WTC11 (cell line): ENCODE data around the gene ZFP64. TPM values are rescaled to one million over a fixed set of nuclear protein-coding genes. Genes with fewer than 3 reads are reported as not detected.

Experiments used
- ATAC-seq: fragments of 200-7000 bp; cut with Tn5 transposase; 2 replicates; pipeline ENCODE4 v1.10.0; 2021; ENCODE audit warnings: mild to moderate bottlenecking, moderate library complexity
- CTCF ChIA-PET: fragments of 300-600 bp; sonication (Branson Sonifier 250); formaldehyde crosslinking; loops from one replicate; lab custom pipeline; 2021; ENCODE audit warnings: antibody characterized with exemption; lab: Charles Lee
- POLR2A ChIA-PET: fragments of 350-600 bp; sonication (Branson Sonifier 250); formaldehyde crosslinking; loops from one replicate; lab custom pipeline; 2021; ENCODE audit warnings: antibody characterized with exemption; lab: Charles Lee
- DNase-seq: peaks from one replicate; pipeline ENCODE4 v3.0.0; 2021; ENCODE audit warnings: low spot score
- H3K27ac Mint-ChIP-seq: 2 replicates; pipeline ENCODE4 v1.8.0; 2021; ENCODE audit warnings: mixed read lengths
- H3K27me3 Mint-ChIP-seq: 2 replicates; pipeline ENCODE4 v1.8.0; 2021; ENCODE audit warnings: low read depth, mild to moderate bottlenecking, moderate library complexity, mixed read lengths
- H3K36me3 Mint-ChIP-seq: 2 replicates; pipeline ENCODE4 v1.8.0; 2021; ENCODE audit warnings: mixed read lengths
- H3K4me1 Mint-ChIP-seq: 2 replicates; pipeline ENCODE4 v1.8.0; 2022; ENCODE audit warnings: mixed read lengths
- H3K4me3 Mint-ChIP-seq: 2 replicates; pipeline ENCODE4 v1.8.0; 2021; ENCODE audit warnings: mild to moderate bottlenecking, moderate library complexity, mixed read lengths
- H3K9me3 Mint-ChIP-seq: 2 replicates; pipeline ENCODE4 v1.8.0; 2021; ENCODE audit warnings: mixed read lengths
- ATF3 ChIP-seq: sonication (generic); formaldehyde crosslinking; conservative IDR thresholded peaks from 2 replicates; pipeline ENCODE4 v1.8.1; 2022; ENCODE audit warnings: mild to moderate bottlenecking, missing genetic modification reagents
- CREB1 ChIP-seq: sonication (generic); formaldehyde crosslinking; IDR thresholded peaks from 2 replicates; pipeline ENCODE4 v1.8.0; 2023; ENCODE audit warnings: mild to moderate bottlenecking, missing genetic modification reagents
- ESRRA ChIP-seq: sonication (generic); formaldehyde crosslinking; IDR thresholded peaks from 2 replicates; pipeline ENCODE4 v1.8.1; 2022; ENCODE audit warnings: mild to moderate bottlenecking, missing genetic modification reagents, borderline replicate concordance
- FOXP1 ChIP-seq: sonication (generic); formaldehyde crosslinking; IDR thresholded peaks from 2 replicates; pipeline ENCODE4 v1.8.0; 2022; ENCODE audit warnings: missing genetic modification reagents, mild to moderate bottlenecking, moderate library complexity, borderline replicate concordance
- IRF1 ChIP-seq: sonication (generic); formaldehyde crosslinking; IDR thresholded peaks from 2 replicates; pipeline ENCODE4 v1.8.0; 2023; ENCODE audit warnings: missing genetic modification reagents
- IRF2 ChIP-seq: sonication (generic); formaldehyde crosslinking; IDR thresholded peaks from 2 replicates; pipeline ENCODE4 v1.8.0; 2022; ENCODE audit warnings: low read depth, missing genetic modification reagents, borderline replicate concordance
- MAX ChIP-seq: sonication (generic); formaldehyde crosslinking; IDR thresholded peaks from 2 replicates; pipeline ENCODE4 v1.8.0; 2022; ENCODE audit warnings: mild to moderate bottlenecking, missing genetic modification reagents
- NFE2L1 ChIP-seq: sonication (generic); formaldehyde crosslinking; IDR thresholded peaks from 2 replicates; pipeline ENCODE4 v1.8.1; 2023; ENCODE audit warnings: missing genetic modification reagents
- NR3C1 ChIP-seq: sonication (generic); formaldehyde crosslinking; conservative IDR thresholded peaks from 2 replicates; pipeline ENCODE4 v1.8.1; 2023; ENCODE audit warnings: low read depth, mild to moderate bottlenecking, missing genetic modification reagents
- RELA ChIP-seq: sonication (generic); formaldehyde crosslinking; IDR thresholded peaks from 2 replicates; pipeline ENCODE4 v1.8.1; 2022; ENCODE audit warnings: missing genetic modification reagents, mild to moderate bottlenecking, borderline replicate concordance
- USF2 ChIP-seq: sonication (generic); formaldehyde crosslinking; IDR thresholded peaks from 2 replicates; pipeline ENCODE4 v1.8.1; 2023; ENCODE audit warnings: mild to moderate bottlenecking, missing genetic modification reagents, moderate library complexity
- ZNF263 ChIP-seq: sonication (generic); formaldehyde crosslinking; IDR thresholded peaks from 2 replicates; pipeline ENCODE4 v1.8.1; 2022; ENCODE audit warnings: low read depth, mild to moderate bottlenecking, moderate library complexity, missing genetic modification reagents
- ZNF317 ChIP-seq: sonication (generic); formaldehyde crosslinking; IDR thresholded peaks from 2 replicates; pipeline ENCODE4 v1.8.1; 2023; ENCODE audit warnings: low read depth, mild to moderate bottlenecking, moderate library complexity, missing genetic modification reagents, borderline replicate concordance
- ZNF396 ChIP-seq: fragments of 250-450 bp; sonication (Bioruptor Pico); IDR thresholded peaks from 2 replicates; pipeline ENCODE4 v1.8.0; 2021; ENCODE audit warnings: mild to moderate bottlenecking, moderate library complexity, borderline replicate concordance
- ZNF532 ChIP-seq: fragments of 250-450 bp; sonication (Bioruptor Pico); IDR thresholded peaks from 2 replicates; pipeline ENCODE4 v1.9.0; 2021; ENCODE audit warnings: mild to moderate bottlenecking, borderline replicate concordance
- ZSCAN18 ChIP-seq: fragments of 250-450 bp; sonication (Bioruptor Pico); IDR thresholded peaks from 2 replicates; pipeline ENCODE4 v2.1.2; 2022; ENCODE audit warnings: mild to moderate bottlenecking, moderate library complexity
- total RNA-seq: library from RNA; stranded (reverse); gene quantifications from 3 replicates; pipeline ENCODE4 v1.2.3, GENCODE V29; 2021

The ZFP64 gene
- total RNA-seq, 1 experiment from 2014 or later = 26.1 TPM

- TF ChIP-seq ZNF532 (no peak), IRF2 (no peak), IRF1 (CRISPR knock-in tag) (no peak), NFE2L1 (no peak), RELA (CRISPR knock-in tag) (no peak), ATF3 (CRISPR knock-in tag) (no peak), ZNF317 (CRISPR knock-in tag) (no peak), ZNF263 (no peak), ESRRA (CRISPR knock-in tag) (no peak), ZSCAN18 (CRISPR knock-in tag) (no peak)
Observed at GRCh38 chr20:52213995-52214394, 22.4 kb upstream of the ZFP64 start (continued).

- no peak overlapping the region for H3K4me3 Mint-ChIP-seq
- POLR2A ChIA-PET = no interaction called here
- no peak for TF ChIP-seq IRF1 (CRISPR knock-in tag)
- no peak for TF ChIP-seq ZNF396 (CRISPR knock-in tag)
- no peak for TF ChIP-seq CREB1
- TF ChIP-seq USF2 (CRISPR knock-in tag) = no peak
- TF ChIP-seq MAX (CRISPR knock-in tag) = no peak
- TF ChIP-seq NR3C1 (CRISPR knock-in tag) = no peak
- TF ChIP-seq FOXP1 (CRISPR knock-in tag) = no peak
- CTCF ChIA-PET = no interaction called here
- ATAC-seq (no peak), DNase-seq (no peak)
- peaks cover 6% of the 10 kb centered on the region for H3K27me3 Mint-ChIP-seq
- peaks cover 12% of the 10 kb centered on the region for H3K36me3 Mint-ChIP-seq
- peaks cover 26% of the 10 kb centered on the region for H3K9me3 Mint-ChIP-seq
- H3K27ac Mint-ChIP-seq = no peak overlapping the region
- peaks cover 24% of the 10 kb centered on the region for H3K4me1 Mint-ChIP-seq
Observed at GRCh38 chr20:52212943-52213342, 21.4 kb upstream of the ZFP64 start.
